SKM-1 (cell line): Measurements from ENCODE around the gene TRAF6.
A peak's percentile ranks its signal among the peaks of the same experiment; 100 is the strongest.

Experiments
- DNase-seq: peaks from one replicate; lab custom pipeline; 2025; ENCODE audit not compliant: unreplicated experiment; lab: John Stamatoyannopoulos, UW

The TRAF6 gene

DNA sequence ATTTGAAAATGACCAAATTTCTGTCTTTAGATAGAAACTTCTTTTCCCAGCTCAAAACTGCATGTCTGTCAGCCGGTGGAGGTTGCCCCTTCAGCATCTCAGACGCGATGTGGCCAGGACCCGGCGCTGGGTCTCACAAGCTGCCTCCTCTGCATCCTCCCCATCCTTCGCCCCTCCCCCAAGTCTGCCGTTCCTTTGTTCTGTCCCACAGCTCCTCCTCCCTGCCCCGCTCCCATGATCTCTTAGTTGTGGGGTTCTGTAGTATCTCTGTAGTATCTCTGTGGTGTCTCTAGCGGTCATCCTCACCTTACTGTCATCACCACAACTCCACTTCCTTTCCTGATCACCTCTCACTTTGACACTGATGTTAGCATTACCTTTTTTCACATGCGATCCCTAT is 49.9 kb downstream of the TRAF6 start:
- DNase-seq: no peak

DNA sequence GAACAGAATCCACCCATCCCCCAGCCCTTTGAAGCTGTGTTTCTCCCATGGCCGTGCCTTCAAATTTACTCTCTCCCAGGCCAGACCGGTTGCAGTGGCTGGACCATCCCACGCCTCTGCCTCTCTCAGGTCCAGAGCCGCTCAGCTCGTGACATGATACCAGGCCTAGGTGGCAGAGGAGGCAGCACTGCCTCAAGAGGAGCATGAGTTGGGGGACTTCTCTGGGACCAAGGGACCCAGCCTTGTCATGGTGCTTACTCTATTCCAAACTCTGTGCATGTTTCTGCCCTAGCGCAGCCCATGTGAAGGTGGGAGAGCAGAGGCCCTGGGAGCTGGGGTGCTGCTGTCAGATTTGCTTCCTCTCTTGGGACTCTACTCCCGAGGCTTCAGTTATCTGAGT is 51.0 kb downstream of the TRAF6 start:
- DNase-seq: no peak

- DNase-seq: no peak
These were observed 51.8 kb downstream of the TRAF6 start for GRCh38 chr11:36458129-36458915.

DNA sequence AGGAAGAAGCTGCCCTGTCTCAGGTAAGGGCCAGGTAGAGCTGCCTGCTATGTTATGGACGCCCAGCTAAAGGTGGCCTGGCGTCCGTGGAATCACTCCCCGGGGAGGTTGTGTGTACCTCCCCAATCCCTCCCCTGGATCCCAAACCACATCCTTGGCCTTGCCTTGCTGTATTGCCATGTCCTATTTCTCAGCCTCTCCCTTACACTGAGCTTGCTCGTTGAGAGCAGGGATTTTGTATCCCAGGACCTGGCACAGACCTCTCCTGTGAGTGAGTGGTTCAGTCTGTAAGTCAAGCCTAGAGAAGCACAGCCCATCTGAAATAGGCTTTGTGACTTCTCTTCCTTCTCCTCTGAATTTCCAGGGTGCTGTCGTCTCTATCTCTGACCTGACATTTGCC is 53.9 kb downstream of the TRAF6 start:
- no peak for DNase-seq

GRCh38 chr11:36455658-36456111 is 54.4 kb downstream of the TRAF6 start:
- no peak for DNase-seq

GRCh38 chr11:36454941-36455631 is 55.0 kb downstream of the TRAF6 start:
- DNase-seq: no peak

DNA sequence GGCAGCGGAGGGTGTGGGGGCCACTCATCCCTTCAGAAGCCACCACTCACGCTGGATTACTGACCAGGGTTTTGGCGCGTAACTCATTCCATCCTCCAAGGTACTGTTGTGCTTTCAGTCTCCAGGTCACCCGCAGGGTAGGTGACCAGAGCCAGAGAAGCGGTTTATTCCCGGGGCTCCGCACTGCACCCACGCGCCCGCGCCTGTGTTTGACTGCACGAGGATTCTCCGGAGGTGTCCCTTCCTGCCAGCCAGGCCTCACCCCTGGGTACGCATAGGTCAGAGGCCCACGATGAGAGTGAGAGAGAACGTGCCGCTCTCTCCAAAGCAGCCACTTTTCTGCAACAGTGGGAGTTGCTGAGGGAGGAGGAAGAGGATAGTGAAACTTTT is 55.5 kb downstream of the TRAF6 start:
- no peak for DNase-seq

- DNase-seq: peak; percentile 73
These were observed 56.4 kb downstream of the TRAF6 start for GRCh38 chr11:36453678-36454077.

GRCh38 chr11:36452961-36453360 is 57.1 kb downstream of the TRAF6 start:
- DNase-seq: no peak

DNA sequence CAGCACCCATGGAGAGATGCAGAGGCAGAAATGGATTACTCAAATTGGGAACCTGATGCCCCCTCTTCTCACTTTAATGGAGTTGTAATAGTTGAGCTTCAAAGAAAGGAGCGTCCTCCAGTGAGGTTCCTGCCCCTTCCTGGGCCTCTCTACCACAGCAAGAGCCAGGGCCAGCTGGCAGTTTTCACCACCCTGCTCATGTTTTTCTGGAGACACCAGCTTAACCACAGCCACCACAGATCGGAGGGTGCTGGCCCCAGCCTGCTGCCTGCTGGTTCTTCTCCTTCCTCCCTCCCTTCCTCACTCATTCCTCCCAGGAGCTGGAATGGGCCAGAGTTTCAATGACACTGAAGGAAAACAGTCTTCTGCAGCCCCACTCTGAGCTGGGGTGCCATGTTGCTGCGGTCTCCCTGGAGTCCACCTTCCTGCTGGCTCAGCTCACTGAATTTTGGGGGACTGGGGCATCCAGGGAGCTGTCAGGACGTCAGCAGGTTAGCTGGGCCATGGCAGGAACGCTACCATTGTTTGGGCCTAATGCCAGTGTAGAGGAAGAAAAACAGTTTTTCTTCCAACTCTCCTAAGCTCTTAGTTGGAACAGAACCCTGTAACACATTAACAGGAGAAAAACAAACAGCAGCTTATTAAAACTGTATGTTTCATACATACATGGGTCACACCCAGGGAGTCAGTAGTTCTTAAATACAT is 57.7 kb downstream of the TRAF6 start:
- peak; percentile 29 for DNase-seq

DNA sequence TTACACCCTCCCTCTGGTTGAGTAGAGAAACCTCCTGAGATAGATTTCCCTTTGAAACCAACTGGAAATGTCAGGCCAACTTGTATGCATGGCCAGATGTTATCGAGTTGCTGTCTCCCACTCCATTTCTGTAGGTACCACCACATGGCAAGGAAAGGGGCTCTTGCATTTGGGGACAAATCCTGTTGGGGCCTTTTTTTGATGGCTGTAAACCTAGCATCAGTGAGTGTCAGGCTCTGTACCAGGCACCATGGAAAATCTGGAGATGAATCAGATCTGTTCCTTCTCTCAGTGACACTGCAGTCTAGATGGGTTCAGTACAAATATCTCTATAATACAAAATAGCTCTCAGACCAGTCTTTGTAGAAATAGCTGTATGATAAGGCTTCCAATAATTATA is 58.4 kb downstream of the TRAF6 start:
- DNase-seq: no peak

GRCh38 chr11:36451045-36451444 is 59.0 kb downstream of the TRAF6 start:
- DNase-seq: no peak

GRCh38 chr11:36450110-36450572 is 59.9 kb downstream of the TRAF6 start:
- no peak for DNase-seq

DNA sequence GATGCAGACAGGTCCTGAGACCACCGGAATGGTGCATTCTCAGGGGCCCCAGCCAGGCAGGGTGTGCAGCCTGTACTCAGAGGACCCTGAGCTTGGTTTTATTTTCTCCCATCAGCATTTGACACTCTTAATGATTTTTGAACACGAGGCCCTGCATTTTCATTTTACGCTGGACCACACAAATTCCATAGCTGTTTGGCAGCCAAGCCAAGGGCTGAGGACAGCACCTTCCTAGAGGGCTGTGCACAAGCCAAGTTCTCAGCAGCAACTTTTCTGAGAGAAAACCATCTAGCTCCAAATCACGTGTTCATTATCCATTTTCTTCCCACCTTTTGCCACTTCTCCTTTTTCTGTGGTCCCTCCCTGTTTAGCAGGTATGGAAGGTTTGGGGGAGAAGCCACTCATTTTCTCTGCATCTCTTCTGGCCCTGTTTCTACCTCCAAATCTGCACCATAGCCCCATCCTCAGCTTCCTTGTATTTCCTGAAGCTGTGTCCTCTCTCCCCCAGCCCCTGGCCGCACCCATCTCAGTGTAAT is 60.4 kb downstream of the TRAF6 start:
- DNase-seq: no peak

GRCh38 chr11:36447947-36448346 is 62.1 kb downstream of the TRAF6 start:
- DNase-seq: no peak

DNA sequence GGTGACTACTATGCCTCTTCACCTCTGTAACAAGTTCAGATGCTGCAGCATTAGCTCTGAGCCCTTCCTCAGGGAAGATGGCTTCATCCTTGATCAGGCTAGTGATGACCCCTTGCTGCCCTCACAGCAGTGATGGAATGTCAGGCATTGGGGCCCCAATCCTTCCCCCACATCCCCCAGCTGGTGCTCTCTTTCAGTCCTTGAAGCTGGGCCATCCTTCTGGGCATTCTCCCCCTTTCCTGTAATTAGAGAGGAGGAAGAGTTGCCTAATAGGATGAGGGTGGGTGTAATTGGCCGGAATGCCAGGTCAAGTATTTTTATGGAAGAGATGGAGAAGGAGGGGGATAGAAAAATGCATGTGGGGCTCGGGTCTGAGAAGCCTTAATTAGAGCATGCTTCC is 62.6 kb downstream of the TRAF6 start:
- DNase-seq: no peak

- no peak for DNase-seq
These were observed 63.9 kb downstream of the TRAF6 start for GRCh38 chr11:36446135-36446534.

DNA sequence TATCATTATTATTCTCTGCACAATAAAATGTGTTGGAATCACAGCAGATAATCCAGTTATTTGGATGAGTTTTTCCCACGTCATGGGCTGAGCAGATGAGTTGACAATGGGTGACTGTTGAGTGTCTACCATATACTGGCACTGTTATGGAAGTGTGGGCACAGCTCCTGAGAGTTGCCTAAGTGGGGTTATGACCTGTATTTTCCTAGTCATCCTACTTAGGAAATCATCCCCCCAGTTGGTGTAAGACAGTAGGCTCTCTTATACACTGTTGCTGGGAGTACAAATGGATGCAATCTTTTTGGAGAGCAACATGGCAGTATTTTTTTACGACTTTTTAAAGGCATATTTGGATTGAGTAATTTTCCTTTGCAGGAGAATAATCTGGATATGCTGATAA is 66.4 kb downstream of the TRAF6 start:
- no peak for DNase-seq

DNA sequence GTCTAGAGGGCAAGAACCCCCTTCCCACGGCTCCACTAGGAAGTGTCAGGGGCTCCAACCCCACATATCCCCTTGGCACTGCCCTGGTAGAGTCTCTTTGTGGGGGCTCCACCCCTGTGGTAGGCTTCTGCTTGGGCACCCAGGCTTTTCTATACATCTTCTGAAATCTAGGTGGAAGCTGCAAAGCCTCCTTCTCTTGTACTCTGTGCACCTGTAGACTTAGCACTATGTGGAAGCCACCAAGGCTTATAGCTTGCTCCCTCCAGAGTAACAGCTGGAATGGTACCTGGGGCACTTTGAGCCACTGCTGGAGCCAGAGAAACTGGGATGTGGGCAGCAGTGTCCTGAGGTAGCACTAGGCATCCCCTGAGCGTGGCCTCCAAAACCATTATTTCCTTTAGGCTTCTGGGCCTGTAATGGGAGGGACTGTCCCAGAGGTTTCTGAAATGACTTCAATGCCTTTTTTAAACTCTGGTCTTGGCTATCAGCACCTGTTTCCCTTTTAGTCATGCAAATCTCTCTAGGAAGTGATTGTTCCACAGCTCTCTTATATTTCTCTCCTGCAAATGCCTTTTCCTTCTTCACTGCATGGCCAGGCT is 68.4 kb downstream of the TRAF6 start:
- DNase-seq: no peak

- DNase-seq: no peak
These were observed 71.9 kb downstream of the TRAF6 start for GRCh38 chr11:36438126-36438525.

DNA sequence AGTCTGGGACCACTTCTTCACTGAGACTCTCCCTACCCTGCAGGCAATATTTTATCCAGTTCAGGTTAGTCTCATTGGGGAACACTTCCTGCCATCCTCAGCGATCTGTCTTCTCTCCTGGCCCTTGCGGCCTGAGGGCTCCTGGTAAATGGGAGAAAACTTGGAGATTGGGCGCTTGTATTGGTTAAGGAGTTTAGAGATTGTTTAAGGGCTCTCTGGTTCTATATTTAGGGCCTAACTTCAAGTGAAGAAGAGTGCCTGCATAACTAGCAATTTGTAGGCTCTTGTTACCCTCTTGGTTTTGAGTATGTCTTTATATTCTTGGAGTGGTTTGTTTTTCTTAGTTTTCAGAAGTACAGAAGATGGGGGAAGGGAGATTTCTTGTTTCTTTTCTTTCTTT is 72.7 kb downstream of the TRAF6 start:
- no peak for DNase-seq
